HG02642 (cell line): ENCODE results near the gene ACBD5.

Experiments
- ATAC-seq: cut with Tn5 transposase; IDR thresholded peaks from one replicate; pipeline ENCODE4 v1.9.1; 2021; ENCODE audit warnings: mild to moderate bottlenecking; ENCODE audit not compliant: unreplicated experiment, poor library complexity

Gene ACBD5

DNA sequence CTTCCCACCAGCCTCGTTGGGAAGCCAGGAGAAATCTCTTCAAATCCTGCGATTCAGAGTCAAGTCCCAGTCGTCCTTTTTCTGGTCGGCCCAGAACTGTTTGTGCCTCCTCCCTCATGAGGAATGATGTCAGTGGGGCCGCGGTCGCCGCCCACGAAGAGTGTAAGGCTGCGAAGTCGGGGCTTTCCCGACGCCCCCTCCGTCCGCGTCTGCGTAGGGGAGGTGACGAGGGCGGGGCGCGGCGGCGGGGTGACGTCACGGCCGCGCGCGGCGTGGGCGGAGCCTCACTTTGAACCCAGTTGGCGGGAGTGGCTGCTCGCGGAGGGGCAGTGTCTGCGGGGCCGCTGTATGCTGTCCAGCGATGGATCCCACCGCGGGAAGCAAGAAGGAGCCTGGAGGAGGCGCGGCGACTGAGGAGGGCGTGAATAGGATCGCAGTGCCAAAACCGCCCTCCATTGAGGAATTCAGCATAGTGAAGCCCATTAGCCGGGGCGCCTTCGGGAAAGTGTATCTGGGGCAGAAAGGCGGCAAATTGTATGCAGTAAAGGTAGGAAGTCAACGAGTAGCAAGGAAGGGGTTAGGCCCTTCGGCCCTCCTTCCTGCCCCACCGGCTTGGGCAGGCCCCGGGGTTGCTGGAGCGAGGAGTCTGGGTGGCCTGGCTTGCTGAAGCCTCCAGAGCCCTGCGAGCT is 85.4 kb downstream of the ACBD5 start, which contains the start of gene MASTL:
MASTL (plus strand) TSS at position 287 of the 689 bp plus-strand sequence; CDS start at position 362, 75 bp downstream.
- ATAC-seq = peak; percentile 81

DNA sequence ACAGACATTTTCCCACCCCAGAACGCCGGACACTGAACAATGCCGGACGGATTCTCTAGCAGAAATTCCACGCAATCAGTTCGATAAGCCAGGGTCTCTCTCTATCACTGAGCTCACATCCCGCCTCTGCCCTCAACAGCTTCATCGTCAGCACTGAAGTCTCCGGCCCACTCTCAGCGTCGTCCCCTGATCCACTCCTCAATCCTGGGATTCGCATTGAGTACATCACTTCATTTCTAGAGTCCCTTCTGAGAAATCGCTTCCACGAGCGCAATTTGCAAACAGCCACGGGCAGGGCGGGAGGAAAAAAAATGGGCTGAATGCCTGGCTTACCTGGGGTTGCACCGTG is 86.8 kb downstream of the ACBD5 start:
- peak; percentile 8 for ATAC-seq

DNA sequence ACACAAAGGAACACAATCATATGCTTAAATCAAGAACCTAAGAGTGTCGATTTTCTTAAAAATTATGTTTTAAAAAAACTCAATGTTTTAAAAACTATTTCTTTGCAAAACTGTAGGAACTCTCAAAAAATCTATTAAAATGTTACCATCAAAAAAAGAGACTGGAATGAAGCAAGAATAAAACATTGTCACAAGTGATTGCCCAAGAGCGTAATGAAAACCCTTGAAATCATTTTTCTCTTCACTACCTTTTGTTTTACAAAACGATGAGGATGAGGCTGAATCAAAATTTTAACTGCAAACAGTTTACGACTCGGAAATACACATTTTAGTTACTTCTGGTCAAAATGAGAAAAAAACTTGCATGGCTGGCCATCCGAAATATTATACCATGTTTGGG is 87.3 kb downstream of the ACBD5 start:
- ATAC-seq = no peak

DNA sequence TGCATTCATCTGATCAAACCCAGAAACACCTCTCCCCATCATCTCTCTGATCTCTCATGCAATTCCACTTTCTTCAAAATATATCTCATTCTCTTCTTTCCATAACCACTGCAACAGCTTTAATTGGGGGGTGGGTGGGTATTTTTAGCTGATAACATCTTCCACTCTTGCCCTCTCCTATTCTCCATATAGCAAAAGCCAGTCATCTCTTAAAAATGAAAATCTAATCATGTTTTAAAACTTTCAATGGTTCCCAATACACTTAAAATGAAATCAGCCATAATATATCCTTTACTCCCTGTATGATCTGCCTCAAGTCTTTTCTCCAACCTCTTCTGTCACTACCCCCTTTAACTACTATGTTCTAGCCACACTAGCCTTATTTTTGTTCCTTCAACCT is 87.9 kb downstream of the ACBD5 start:
- no peak for ATAC-seq

DNA sequence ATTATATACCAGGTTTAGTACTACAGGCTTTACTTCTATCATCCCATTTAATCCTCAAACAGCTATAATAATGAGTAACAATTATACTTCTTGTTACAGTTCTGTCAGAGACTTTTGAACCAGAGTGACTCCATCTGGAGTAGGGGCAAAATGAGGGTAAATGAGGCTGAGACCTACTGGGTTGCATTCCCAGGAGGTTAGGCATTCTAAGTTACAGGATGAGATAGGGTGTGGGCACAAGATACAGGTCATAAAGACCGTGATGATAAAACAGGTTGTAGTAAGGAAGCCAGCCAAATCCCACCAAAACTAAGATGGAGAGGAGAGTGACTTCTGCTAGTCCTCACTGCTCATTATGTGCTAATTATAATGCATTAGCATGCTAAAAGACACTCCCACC is 90.3 kb downstream of the ACBD5 start:
- ATAC-seq = no peak

DNA sequence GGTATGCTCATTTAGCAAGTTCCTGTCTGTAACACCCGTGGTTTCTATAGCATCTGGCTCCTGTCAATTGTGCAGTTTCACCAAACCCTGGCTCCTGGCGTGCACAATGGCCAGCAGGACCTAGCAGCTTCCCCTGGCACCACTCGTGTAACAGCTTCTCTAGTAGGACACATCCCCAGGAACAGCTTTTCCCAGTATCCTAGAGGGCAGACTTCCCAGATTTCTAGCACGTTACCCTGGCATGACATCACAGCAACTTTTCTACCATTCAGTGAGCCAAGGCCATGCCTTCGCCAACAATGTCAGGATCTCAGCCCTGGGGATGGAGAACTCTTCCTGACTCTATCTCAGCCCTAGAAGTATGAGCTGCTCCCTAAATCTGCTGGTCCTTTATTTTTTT is 92.9 kb downstream of the ACBD5 start:
- ATAC-seq = no peak

DNA sequence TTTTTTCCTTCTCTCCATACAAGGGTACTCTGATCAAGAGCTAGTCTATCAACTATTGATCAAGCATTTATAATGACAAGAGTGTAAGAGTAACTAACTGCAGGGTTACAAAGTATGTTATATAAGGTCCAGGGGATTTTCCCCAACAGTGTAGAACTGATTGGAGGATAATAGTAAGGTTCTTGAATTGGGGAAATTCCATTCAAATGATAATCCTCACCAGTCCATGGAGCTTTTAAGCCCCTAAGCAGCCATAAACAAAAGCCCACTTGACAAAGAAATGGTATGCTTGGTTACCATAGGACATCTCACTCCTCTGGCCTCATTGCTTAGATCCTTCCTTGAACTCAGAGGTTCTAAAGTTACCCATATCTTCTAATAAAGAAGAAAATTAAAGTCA is 94.7 kb downstream of the ACBD5 start:
- no peak for ATAC-seq
